T-helper 2 cell (primary cell): ENCODE measurements around the gene ETS1.

ENCODE experiments used
- DNase-seq, 5 experiments: peaks; one replicate each; pipeline versions ENCODE4 v3.0.0 to v3.0.0-alpha.2; 2012 to 2022

Gene ETS1

GRCh38 chr11:128477811-128478210 lies 109.5 kb downstream of the ETS1 start:
- no peak for DNase-seq

GRCh38 chr11:128477278-128477677 lies 110.1 kb downstream of the ETS1 start:
- no peak for DNase-seq

DNA sequence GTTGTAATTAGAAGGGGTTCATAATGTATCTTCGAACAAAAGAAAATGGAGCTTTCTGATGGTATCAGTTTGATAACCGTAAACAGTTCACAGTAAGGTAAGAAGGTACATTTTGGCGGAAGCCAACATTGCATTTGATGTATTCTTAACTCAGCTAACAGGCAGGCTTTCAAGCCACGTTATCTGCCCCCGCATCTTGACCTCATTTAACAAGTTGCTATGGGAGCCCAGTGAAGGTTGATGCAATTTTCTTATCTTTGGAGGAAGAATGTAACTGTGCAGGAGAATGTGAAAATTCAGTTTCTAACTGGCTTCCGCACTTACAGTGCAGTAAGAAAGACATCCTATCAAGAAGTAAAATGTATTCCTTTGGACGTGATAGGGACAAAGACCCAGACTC lies 110.6 kb downstream of the ETS1 start:
- peak in 4 of 5 experiments; percentile 45 to 99 (median 86) for DNase-seq

DNA sequence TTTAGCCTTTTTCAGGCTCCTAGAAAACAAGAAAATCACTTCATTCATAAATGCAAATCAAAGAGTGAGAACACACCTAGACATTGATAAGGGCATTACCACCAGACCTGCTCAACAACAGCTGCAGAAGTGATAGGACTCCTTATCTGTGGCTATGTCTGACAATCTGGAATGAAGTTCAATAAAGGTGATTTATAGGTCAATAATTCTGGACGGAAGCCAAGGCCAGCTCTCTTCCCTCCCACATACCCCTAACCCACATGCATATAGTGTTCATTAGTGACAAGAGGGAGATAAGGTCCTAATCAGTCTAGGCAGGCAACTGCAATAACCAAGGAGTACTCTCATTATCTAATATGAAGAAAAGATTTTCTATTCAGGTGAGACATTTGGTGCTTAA lies 111.3 kb downstream of the ETS1 start:
- DNase-seq, result peak in 1 of 5 experiments; percentile 45

DNA sequence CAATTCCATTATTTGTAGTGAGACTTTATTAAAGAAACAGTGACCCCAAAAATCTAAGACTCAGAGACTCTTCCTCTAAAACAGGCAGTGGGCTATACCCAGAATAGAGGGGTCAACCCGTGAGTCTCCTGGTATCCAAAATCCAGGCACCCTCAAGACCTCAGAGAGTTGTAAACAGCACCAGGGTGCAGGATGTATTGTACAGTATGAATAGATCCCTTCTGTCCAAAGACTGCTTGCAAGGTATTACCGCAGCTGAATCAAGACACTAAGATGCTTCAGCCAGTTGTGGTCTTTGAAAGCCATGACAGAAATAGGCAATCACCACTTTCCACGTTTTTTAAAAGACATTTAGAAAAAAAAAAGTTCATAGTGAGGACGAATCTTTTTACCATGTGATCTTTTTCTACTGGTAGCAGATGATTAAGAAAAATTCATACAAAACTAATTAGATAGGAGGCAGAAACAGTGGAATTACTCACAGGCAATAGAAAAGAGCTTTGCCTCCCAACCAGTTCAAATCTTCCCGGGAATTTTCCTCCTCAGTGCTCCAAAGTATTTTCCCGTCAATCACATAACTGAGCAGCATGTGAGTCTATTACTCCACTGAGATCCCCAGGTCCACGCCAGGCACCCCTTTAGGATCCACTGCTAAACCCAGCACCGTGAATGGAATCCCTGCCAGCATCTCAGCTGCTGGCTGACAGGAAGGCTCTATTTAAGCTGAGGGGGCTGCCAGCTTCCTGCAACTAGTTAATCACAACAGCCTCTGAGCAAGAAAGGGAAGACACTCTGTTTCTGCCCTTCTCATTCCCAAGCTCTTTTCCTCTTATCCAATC lies 113.1 kb downstream of the ETS1 start:
- peak in 1 of 5 experiments; percentile 59 for DNase-seq

GRCh38 chr11:128473636-128474035 lies 113.7 kb downstream of the ETS1 start:
- peak in 2 of 5 experiments; percentile 24 to 57 for DNase-seq

GRCh38 chr11:128472128-128473089 lies 114.9 kb downstream of the ETS1 start:
- DNase-seq, result peak in 2 of 5 experiments; percentile 49 to 89

- peak in 3 of 5 experiments; percentile 26 to 89 (median 77) for DNase-seq
Measured at GRCh38 chr11:128471138-128471661, 116.2 kb downstream of the ETS1 start.

DNA sequence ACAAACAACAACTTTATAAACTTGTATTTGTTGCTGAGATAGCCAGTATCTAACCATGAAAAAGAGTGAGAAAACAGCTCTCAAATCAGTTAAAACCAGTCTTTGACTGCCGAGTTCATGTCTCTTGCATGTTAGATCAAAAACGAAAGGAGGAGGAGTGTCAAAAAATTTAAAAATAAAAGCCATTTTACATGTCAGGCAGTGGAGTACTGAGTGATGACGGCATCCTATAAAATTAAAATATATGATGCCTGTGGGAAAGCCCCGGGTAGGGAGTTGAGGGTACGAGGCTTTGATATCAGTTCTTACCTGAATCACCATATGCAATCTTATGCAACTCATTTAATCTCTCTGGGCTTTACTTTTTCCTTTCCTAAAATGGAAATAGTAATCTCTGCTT lies 117.3 kb downstream of the ETS1 start:
- peak in 3 of 5 experiments; percentile 31 to 74 (median 69) for DNase-seq

GRCh38 chr11:128469220-128469619 lies 118.1 kb downstream of the ETS1 start:
- DNase-seq, result peak in 1 of 5 experiments; percentile 62

DNA sequence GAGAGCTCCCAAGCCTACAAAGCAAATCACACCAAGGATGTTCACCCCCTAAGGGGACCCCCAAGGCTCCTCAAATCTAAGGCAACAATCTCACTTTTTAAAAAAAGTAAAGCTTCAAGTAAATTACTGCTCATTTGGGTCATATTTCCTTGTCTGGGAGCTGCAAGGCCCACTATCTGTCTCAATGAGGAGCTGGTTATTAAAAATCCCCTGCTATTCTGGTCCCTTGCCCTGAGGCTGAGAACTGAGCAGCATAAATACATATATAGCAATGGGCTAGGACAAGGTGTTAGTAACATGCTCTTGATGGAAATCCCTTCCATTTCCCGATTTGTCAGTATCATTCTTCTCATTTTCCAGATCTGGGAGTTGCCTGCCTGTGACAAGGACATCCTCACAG lies 119.2 kb downstream of the ETS1 start:
- no peak for DNase-seq

DNA sequence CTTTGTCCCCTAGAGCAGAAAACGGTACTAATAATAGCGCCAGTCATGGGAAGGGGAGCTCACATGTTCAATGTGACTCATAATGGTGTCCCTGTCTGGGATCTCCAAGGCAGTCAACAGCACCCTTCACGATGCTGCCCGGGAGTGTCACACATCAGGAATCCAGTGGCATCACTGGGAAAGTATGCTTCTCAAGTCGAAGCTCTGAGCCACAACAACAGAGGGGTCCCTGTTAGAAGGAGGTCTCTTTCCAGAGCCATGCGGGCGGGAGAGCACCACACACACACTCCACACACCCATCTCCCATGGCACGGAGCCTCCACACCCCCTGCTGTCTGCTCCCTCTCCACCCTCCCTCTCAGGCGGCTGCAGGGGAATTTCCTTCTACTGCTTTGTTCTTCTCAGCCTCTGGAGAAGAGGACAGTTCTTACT lies 119.7 kb downstream of the ETS1 start:
- peak in 2 of 5 experiments; percentile 55 to 56 for DNase-seq

DNA sequence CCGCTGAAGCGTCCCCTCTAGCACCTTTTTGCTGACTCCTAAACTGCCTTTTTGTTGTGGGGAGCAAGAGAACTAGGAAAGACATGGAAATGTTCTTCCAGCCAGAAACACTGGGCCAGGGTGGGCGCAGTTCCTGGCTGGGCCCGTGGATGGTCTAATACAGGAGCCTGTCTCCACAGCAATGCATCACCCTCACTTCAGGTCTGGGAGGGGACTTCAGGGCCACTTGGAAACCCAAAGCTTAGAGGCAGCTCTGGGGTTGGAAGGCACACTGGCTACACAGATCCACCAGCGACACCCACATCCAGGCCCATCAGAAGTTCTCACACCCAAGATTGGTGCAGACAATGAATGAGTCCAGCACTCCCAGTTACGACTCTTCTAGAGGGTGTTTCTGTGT lies 120.3 kb downstream of the ETS1 start:
- DNase-seq, result no peak

DNA sequence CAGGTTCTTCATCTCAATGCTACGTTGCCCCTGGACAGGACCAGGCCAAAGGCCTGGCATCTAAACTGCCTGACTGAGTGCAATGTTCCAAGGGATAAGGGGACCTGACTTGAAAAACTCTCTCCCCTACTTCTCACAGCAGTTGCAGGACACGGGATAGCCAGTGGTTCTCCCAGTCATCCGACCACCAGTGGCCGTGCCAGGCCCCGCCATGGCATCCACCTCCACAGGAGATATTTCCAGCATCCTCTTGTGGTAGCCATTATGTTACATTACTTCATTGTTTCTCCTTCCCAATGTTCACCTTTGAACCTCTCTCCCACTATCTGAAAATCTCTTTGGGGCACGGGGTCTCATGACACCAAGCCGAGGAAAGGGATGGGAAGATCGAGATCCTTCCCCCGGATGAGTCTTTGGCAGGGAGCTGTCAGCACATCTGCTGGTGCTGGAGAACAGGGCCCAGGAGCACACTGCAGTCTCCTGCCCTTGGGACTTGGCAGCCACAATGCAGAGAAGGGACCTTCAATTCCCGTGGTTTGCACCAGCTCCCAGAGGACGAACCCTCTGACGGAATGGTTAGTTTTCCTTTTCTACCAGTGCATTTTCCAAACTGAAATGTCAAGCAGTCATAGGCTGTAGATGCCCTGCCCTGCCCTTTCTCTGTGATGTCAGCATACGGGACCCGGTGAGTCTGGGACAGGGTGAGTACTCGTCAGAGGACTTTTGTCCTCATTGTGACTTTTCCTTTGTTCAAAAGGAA lies 121.2 kb downstream of the ETS1 start:
- DNase-seq, result no peak

DNA sequence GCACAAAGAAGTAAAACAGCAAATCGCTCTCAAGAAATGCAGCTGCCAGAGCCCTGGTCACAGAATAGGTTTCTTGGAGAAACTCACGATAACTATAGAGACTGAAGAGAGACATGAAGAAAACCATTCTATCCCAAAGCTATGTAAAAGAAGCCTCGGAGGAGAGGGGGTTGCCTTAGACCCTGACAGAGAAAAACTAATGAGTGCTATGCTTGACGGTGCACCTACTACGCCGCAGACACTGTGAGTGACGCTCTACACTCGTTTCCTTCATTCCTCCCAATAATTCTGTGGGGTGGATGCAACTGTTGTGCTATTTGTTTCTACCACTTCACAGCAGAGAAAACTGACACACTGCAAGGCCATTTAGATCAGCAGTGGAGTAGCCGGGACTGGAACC lies 121.8 kb downstream of the ETS1 start:
- DNase-seq, result no peak

- peak in 1 of 5 experiments; percentile 53 for DNase-seq
Measured at GRCh38 chr11:128464878-128465450, 122.4 kb downstream of the ETS1 start.

DNA sequence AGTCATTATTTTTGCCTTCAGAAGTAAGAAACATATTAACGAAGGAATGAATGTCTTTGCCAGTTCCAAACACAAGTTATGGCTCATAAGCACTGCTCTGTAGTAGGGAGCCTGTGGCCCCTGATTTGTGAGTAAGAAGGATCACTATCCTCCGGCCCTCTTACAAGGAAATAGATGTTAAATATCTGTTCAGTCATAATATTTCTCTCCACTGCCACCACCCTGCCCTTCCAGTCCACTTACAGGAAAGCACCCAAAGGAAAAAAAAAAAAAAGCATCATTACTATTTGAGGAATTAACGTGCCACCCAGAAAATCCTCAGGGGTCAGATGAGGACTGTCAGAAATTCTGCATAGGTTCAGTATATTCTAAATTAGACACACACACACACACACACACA lies 123.4 kb downstream of the ETS1 start:
- no peak for DNase-seq

DNA sequence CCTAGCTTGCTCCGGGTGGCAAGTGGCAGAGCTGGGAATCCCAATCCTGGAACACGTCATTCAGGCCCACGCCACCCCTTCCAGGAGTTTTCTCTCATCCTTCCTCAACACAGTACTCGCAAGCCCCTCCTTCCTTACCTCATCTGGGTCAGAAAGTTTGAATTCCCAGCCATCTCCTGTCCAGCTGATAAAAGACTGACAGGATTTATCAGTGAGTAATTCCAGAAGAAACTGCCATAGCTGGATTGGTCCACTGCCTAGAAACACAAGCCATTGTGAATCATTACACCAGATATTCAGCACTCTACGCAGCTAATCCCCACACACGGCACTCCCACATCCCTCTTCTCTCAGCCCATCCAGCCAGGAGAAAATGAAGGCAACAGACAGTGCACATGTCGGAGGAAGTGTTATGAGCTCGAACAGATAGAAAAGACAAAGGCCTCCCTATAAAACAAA lies 124.0 kb downstream of the ETS1 start:
- no peak for DNase-seq

GRCh38 chr11:128462922-128463321 lies 124.4 kb downstream of the ETS1 start:
- no peak for DNase-seq

DNA sequence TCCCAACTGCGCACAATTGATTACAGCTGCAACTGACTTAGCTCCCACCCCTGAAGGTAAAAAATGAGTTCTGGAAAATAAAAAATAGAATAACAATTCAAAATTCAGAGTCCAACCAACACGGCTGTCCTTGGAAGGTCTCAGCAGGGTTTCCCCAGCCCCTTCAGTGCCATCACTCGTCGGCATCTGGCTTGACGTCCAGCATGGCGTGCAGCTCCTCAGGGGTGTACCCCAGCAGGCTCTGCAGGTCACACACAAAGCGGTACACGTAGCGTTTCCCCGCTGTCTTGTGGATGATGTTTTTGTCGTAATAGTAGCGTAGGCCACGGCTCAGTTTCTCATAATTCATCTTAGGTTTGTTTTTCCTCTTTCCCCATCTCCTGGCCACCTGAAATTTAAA lies 125.2 kb downstream of the ETS1 start:
- no peak for DNase-seq

- DNase-seq, result no peak
Measured at GRCh38 chr11:128458321-128458720, 129.0 kb downstream of the ETS1 start.

DNA sequence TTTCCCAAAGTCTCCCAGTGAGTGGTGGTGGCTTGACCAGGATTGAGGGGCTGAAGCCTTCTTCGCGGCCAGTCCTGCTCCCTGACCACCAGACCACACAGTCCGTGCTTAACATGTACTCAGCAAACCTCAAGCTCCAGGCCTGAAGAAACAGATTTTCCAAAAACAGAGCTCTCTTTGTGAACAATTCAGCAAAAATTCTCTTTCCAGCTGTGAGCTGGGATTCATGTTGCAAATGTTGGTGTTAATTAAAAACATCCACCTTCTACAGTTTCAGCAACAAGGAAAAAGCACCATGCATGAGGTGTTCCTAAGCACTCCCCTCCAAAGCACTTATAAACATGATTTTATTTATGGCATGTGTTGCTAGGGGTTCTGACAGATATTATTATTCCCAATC lies 129.5 kb downstream of the ETS1 start:
- no peak for DNase-seq
